Right atrium auricular region (tissue), 2 donors: ENCODE measurements around the gene LRRC26. TPM values are rescaled to one million over a fixed set of nuclear protein-coding genes. Genes with fewer than 3 reads are reported as not detected.

Experiments used
- DNase-seq: peaks from one replicate; pipeline ENCODE4 v3.0.0-alpha.2; 2019; ENCODE audit warnings: low spot score
- H3K27ac ChIP-seq, 2 donors: fragments of 200-600 bp; sonication (generic); 1 replicate in 1 of 2; 2 replicates in 1 of 2; pipeline ENCODE4 v1.5.1; 2016 to 2019
- H3K27me3 ChIP-seq, 2 donors: fragments of 200-600 bp; sonication (generic); one replicate each; pipeline versions ENCODE4 v1.5.1 to v1.6.0; 2017 to 2019
- H3K36me3 ChIP-seq: fragments of 200-600 bp; sonication (generic); one replicate; pipeline ENCODE4 v1.5.1; 2016
- H3K4me1 ChIP-seq, 2 donors: fragments of 200-600 bp; sonication (generic); one replicate each; pipeline versions ENCODE4 v1.5.1 to v1.6.0; 2017 to 2019
- H3K4me3 ChIP-seq, 2 donors: fragments of 200-600 bp; sonication (generic); 1 replicate in 1 of 2; 2 replicates in 1 of 2; pipeline ENCODE4 v1.5.1; 2017 to 2019; ENCODE audit warnings: mild to moderate bottlenecking in 1 of 2, moderate library complexity in 1 of 2
- H3K9me3 ChIP-seq, 2 donors: fragments of 200-600 bp; sonication (generic); one replicate each; pipeline ENCODE4 v1.5.1; 2019
- CTCF ChIP-seq, 2 donors: fragments of 200-600 bp; sonication (generic); IDR thresholded peaks; one replicate each; pipeline ENCODE4 v1.5.1; 2019; ENCODE audit warnings: antibody characterized with exemption in 2 of 2
- total RNA-seq, 2 donors: library from RNA; depleted of rRNA; stranded (reverse); fragments of >200 nt; gene quantifications; one replicate each; pipeline ENCODE4 v1.1.0, GENCODE V29; 2016

The LRRC26 gene
- total RNA-seq, 2 donors from 2014 or later, result not detected

- no peak overlapping the region for H3K27ac ChIP-seq
- TF ChIP-seq CTCF (IDR thresholded peaks at IDR 0.05), result no peak
- DNase-seq, result no peak
- peaks cover 0 to 35% of the 10 kb centered on the region in 2 donors for H3K4me1 ChIP-seq
- no peaks in the 10 kb centered on the region for H3K36me3 ChIP-seq
- H3K9me3 ChIP-seq, result no peaks in the 10 kb centered on the region
- H3K4me3 ChIP-seq, result peak overlapping the region; percentile 11 to 48
- H3K27me3 ChIP-seq, result peaks cover 33 to 44% of the 10 kb centered on the region in 2 donors
Observed at GRCh38 chr9:137168904-137169856, 671 bp downstream of the LRRC26 start.

- Histone ChIP-seq H3K9me3 (no peaks in the 10 kb centered on the region), H3K36me3 (no peaks in the 10 kb centered on the region), H3K27ac (no peak overlapping the region), H3K4me3 (peak overlapping the region; percentile 11 to 48), H3K27me3 (peaks cover 34 to 51% of the 10 kb centered on the region in 2 donors), H3K4me1 (peaks cover 0 to 36% of the 10 kb centered on the region in 2 donors)
- DNase-seq, result no peak
- TF ChIP-seq CTCF (IDR thresholded peaks at IDR 0.05), result no peak
Observed at GRCh38 chr9:137168573-137168903, 1.3 kb downstream of the LRRC26 start.

- peak overlapping the region in 1 of 2 donors; percentile 48 for H3K4me3 ChIP-seq
- H3K36me3 ChIP-seq, result no peaks in the 10 kb centered on the region
- H3K27me3 ChIP-seq, result peaks cover 40 to 57% of the 10 kb centered on the region in 2 donors
- H3K27ac ChIP-seq, result no peak overlapping the region
- H3K4me1 ChIP-seq, result peaks cover 0 to 42% of the 10 kb centered on the region in 2 donors
- DNase-seq, result no peak
- TF ChIP-seq CTCF (IDR thresholded peaks at IDR 0.05), result no peak
- H3K9me3 ChIP-seq, result no peaks in the 10 kb centered on the region
Observed at GRCh38 chr9:137167747-137168572, 1.9 kb downstream of the LRRC26 start.

- H3K27ac ChIP-seq, result no peak overlapping the region
- H3K4me3 ChIP-seq, result no peak overlapping the region
- no peak for DNase-seq
- H3K9me3 ChIP-seq, result no peaks in the 10 kb centered on the region
- TF ChIP-seq CTCF (IDR thresholded peaks at IDR 0.05), result no peak
- H3K4me1 ChIP-seq, result peaks cover 0 to 48% of the 10 kb centered on the region in 2 donors
- peaks cover 40 to 63% of the 10 kb centered on the region in 2 donors for H3K27me3 ChIP-seq
- no peaks in the 10 kb centered on the region for H3K36me3 ChIP-seq
Observed at GRCh38 chr9:137167277-137167746, 2.5 kb downstream of the LRRC26 start.

GRCh38 chr9:137166380-137167229 is 3.2 kb downstream of the LRRC26 start:
- peaks cover 40 to 70% of the 10 kb centered on the region in 2 donors for H3K27me3 ChIP-seq
- H3K9me3 ChIP-seq, result no peaks in the 10 kb centered on the region
- H3K27ac ChIP-seq, result no peak overlapping the region
- no peak for TF ChIP-seq CTCF (IDR thresholded peaks at IDR 0.05)
- peaks cover 0 to 55% of the 10 kb centered on the region in 2 donors for H3K4me1 ChIP-seq
- no peaks in the 10 kb centered on the region for H3K36me3 ChIP-seq
- H3K4me3 ChIP-seq, result no peak overlapping the region
- DNase-seq, result no peak
